NCI-H1105 treated with DMSO at 0.1 percent for 48 hours (cell line): ENCODE results near the gene PCK1.

Source experiments
- DNase-seq: peaks from one replicate; lab custom pipeline; 2025; lab: John Stamatoyannopoulos, UW

The PCK1 gene

GRCh38 chr20:57603120-57603519 lies 42.2 kb downstream of the PCK1 start:
- no peak for DNase-seq

- no peak for DNase-seq
These were observed 44.1 kb downstream of the PCK1 start for GRCh38 chr20:57605045-57605444.

- DNase-seq: no peak
These were observed 45.0 kb downstream of the PCK1 start for GRCh38 chr20:57605878-57606277.

- no peak for DNase-seq
These were observed 47.6 kb downstream of the PCK1 start for GRCh38 chr20:57608516-57608915.

GRCh38 chr20:57609086-57609841 lies 48.4 kb downstream of the PCK1 start:
- DNase-seq: no peak

- no peak for DNase-seq
These were observed 48.9 kb downstream of the PCK1 start for GRCh38 chr20:57609842-57610167.

GRCh38 chr20:57610261-57610952 lies 49.5 kb downstream of the PCK1 start:
- DNase-seq: no peak

- DNase-seq: no peak
These were observed 50.8 kb downstream of the PCK1 start for GRCh38 chr20:57611586-57612311.

- no peak for DNase-seq
These were observed 51.5 kb downstream of the PCK1 start for GRCh38 chr20:57612436-57612835.

GRCh38 chr20:57612916-57613315 lies 52.0 kb downstream of the PCK1 start:
- no peak for DNase-seq

- DNase-seq: no peak
These were observed 52.6 kb downstream of the PCK1 start for GRCh38 chr20:57613481-57613921.

- DNase-seq: no peak
These were observed 53.9 kb downstream of the PCK1 start for GRCh38 chr20:57614490-57615444.

GRCh38 chr20:57615445-57615811 lies 54.5 kb downstream of the PCK1 start:
- DNase-seq: no peak

- no peak for DNase-seq
These were observed 55.4 kb downstream of the PCK1 start for GRCh38 chr20:57616143-57616951.

- DNase-seq: no peak
These were observed 56.3 kb downstream of the PCK1 start for GRCh38 chr20:57617079-57617795.
